Esophagus muscularis mucosa (tissue), 4 donors: Measurements from ENCODE around the gene ST6GALNAC6. TPM values are rescaled to one million over a fixed set of nuclear protein-coding genes. Genes with fewer than 3 reads are reported as not detected.
A peak's percentile ranks its signal among the peaks of the same experiment; 100 is the strongest.

Source experiments
- DNase-seq: peaks from one replicate; pipeline ENCODE4 v3.0.0-alpha.2; 2017; ENCODE audit errors: extremely low spot score
- H3K27ac ChIP-seq, 4 donors: fragments of 200-600 bp; sonication (generic); replicated peaks in 1 of 4; 1 replicate in 3 of 4; 2 replicates in 1 of 4; pipeline ENCODE4 v1.5.1; 2016 to 2019; ENCODE audit warnings: mild to moderate bottlenecking in 1 of 4
- H3K27me3 ChIP-seq, 4 donors: fragments of 200-600 bp; sonication (generic); one replicate each; pipeline versions ENCODE4 v1.5.1 to v1.6.0; 2016 to 2019
- H3K36me3 ChIP-seq, 4 donors: fragments of 200-600 bp; sonication (generic); one replicate each; pipeline ENCODE4 v1.5.1; 2016 to 2019
- H3K4me1 ChIP-seq, 4 donors: fragments of 200-600 bp; sonication (generic); one replicate each; pipeline ENCODE4 v1.5.1; 2016 to 2019
- H3K4me3 ChIP-seq, 4 donors: fragments of 200-600 bp; sonication (generic); 1 replicate in 2 of 4; 2 replicates in 2 of 4; pipeline ENCODE4 v1.5.1; 2016 to 2019; ENCODE audit warnings: mild to moderate bottlenecking in 4 of 4, moderate library complexity in 1 of 4
- H3K9me3 ChIP-seq, 4 donors: fragments of 200-600 bp; sonication (generic); 1 replicate in 3 of 4; 2 replicates in 1 of 4; pipeline ENCODE4 v1.5.1; 2016 to 2019
- CTCF ChIP-seq, 3 experiments: fragments of 200-600 bp in 2 of 3; fragments of 450-650 bp in 1 of 3; sonication (generic) in 2 of 3; IDR thresholded peaks; one replicate each; pipeline ENCODE4 v1.5.1; 2017 to 2019; ENCODE audit warnings: antibody characterized with exemption in 3 of 3, mild to moderate bottlenecking in 2 of 3, moderate library complexity in 1 of 3
- EP300 ChIP-seq: sonication (generic); formaldehyde crosslinking; IDR thresholded peaks from one replicate; pipeline ENCODE4 v1.6.1; 2017; ENCODE audit warnings: antibody characterized with exemption
- POLR2A ChIP-seq: fragments of 450-650 bp; IDR thresholded peaks from one replicate; pipeline ENCODE4 v1.6.1; 2017; ENCODE audit warnings: antibody characterized with exemption, moderate library complexity, mild to moderate bottlenecking, low read depth
- POLR2AphosphoS5 ChIP-seq, 2 donors: sonication (generic); formaldehyde crosslinking; IDR thresholded peaks; one replicate each; pipeline ENCODE4 v1.6.1; 2017; ENCODE audit warnings: antibody characterized with exemption in 2 of 2
- WGBS: methylation state at CpG from one replicate; pipeline ENCODE4 v1.1.5; 2018; 5-methylcytosine and 5-hydroxymethylcytosine counted together
- intact Hi-C: fragments of 100-400 bp; cut with DNase I; formaldehyde crosslinking; loops from one replicate; pipeline ENCODE4 v1.15.1; 2023
- total RNA-seq, 4 donors: library from RNA; depleted of rRNA; stranded (reverse); fragments of >200 nt; gene quantifications; one replicate each; pipeline versions ENCODE4 v1.1.0 to v1.2.1, GENCODE V29; 2016

The ST6GALNAC6 gene
- total RNA-seq, 4 donors from 2014 or later: 95.9 to 169 (median 125) TPM

GRCh38 chr9:127853312-127854183 lies 45.9 kb downstream of the ST6GALNAC6 start:
- Histone ChIP-seq H3K4me1 (peaks cover 38 to 61% (median 57%) of the 10 kb centered on the region in 4 donors), H3K9me3 (peaks cover 0 to 8% (median 6%) of the 10 kb centered on the region in 4 donors), H3K4me3 (peak overlapping the region; percentile 58 to 75 (median 67)), H3K36me3 (peaks cover 0 to 50% (median 1%) of the 10 kb centered on the region in 4 donors), H3K27ac (peak overlapping the region; percentile 68 to 86 (median 83)), H3K27me3 (peaks cover 0 to 8% (median 0%) of the 10 kb centered on the region in 4 donors)
- DNase-seq: no peak
- intact Hi-C loops: no loop called here
- TF ChIP-seq POLR2AphosphoS5 (IDR thresholded peaks at IDR 0.05): no peak
- TF ChIP-seq CTCF (IDR thresholded peaks at IDR 0.05): no peak
- TF ChIP-seq EP300: no peak
- no peak for TF ChIP-seq POLR2A
- 63% methylated on average over 9 of the region's 13 CpGs for WGBS

GRCh38 chr9:127852829-127853228 lies 46.6 kb downstream of the ST6GALNAC6 start:
- 91% methylated on average over 8 of the region's 9 CpGs for WGBS
- no peak for DNase-seq
- H3K9me3 ChIP-seq: peaks cover 0 to 8% (median 6%) of the 10 kb centered on the region in 4 donors
- TF ChIP-seq EP300 (no peak), POLR2AphosphoS5 (IDR thresholded peaks at IDR 0.05) (no peak), CTCF (IDR thresholded peaks at IDR 0.05) (no peak), POLR2A (no peak)
- intact Hi-C loops: no loop called here
- H3K27me3 ChIP-seq: peaks cover 0 to 8% (median 0%) of the 10 kb centered on the region in 4 donors
- peak overlapping the region; percentile 58 to 75 (median 67) for H3K4me3 ChIP-seq
- H3K4me1 ChIP-seq: peaks cover 31 to 60% (median 50%) of the 10 kb centered on the region in 4 donors
- H3K36me3 ChIP-seq: peaks cover 0 to 57% (median 1%) of the 10 kb centered on the region in 4 donors
- H3K27ac ChIP-seq: peak overlapping the region; percentile 68 to 86 (median 83)

GRCh38 chr9:127850286-127850830 lies 49.0 kb downstream of the ST6GALNAC6 start:
- peaks cover 0 to 62% (median 1%) of the 10 kb centered on the region in 4 donors for H3K36me3 ChIP-seq
- WGBS: 91% methylated on average over 17 of the region's 17 CpGs
- TF ChIP-seq POLR2A (no peak), POLR2AphosphoS5 (IDR thresholded peaks at IDR 0.05) (no peak), CTCF (IDR thresholded peaks at IDR 0.05) (no peak), EP300 (no peak)
- H3K9me3 ChIP-seq: peaks cover 0 to 8% (median 6%) of the 10 kb centered on the region in 4 donors
- intact Hi-C loops: no loop called here
- H3K27ac ChIP-seq: peak overlapping the region in 2 of 4 donors; percentile 27 to 33
- peak overlapping the region; percentile 58 to 75 (median 67) for H3K4me3 ChIP-seq
- peaks cover 22 to 66% (median 55%) of the 10 kb centered on the region in 4 donors for H3K4me1 ChIP-seq
- DNase-seq: no peak
- peaks cover 0 to 8% (median 0%) of the 10 kb centered on the region in 4 donors for H3K27me3 ChIP-seq

- peaks cover 24 to 67% (median 54%) of the 10 kb centered on the region in 4 donors for H3K4me1 ChIP-seq
Measured at GRCh38 chr9:127848756-127849504, 50.5 kb downstream of the ST6GALNAC6 start.

More at GRCh38 chr9:127848756-127849504, 50.5 kb downstream of the ST6GALNAC6 start:
- intact Hi-C loops: no loop called here
- H3K27ac ChIP-seq: peak overlapping the region in 1 of 4 donors; percentile 75
- H3K27me3 ChIP-seq: no peaks in the 10 kb centered on the region
- peak overlapping the region in 1 of 4 donors; percentile 67 for H3K4me3 ChIP-seq
- TF ChIP-seq POLR2A (no peak), CTCF (IDR thresholded peaks at IDR 0.05) (no peak), EP300 (no peak), POLR2AphosphoS5 (IDR thresholded peaks at IDR 0.05) (no peak)
- H3K36me3 ChIP-seq: peaks cover 0 to 63% (median 1%) of the 10 kb centered on the region in 4 donors
- WGBS: 84% methylated on average over 10 of the region's 10 CpGs
- H3K9me3 ChIP-seq: peaks cover 0 to 8% (median 6%) of the 10 kb centered on the region in 4 donors
- DNase-seq: no peak
